ENCODE measurements around the gene FAM163A. TPM values are rescaled to one million over a fixed set of nuclear protein-coding genes. Genes with fewer than 3 reads are reported as not detected.
"Not testable (repeated sequence)": the region's sequence is repeated elsewhere in the genome, so short reads cannot be mapped to it uniquely, and the experiment has no call there.

FAM163A gene
- total RNA-seq, 4 donors from 2014 or later, result under 0.01 to 0.50 (median 0.24) TPM

- H3K4me3 ChIP-seq, result no peak overlapping the region
- intact Hi-C loops (cut with DNase I), result no loop called here
- no peaks in the 10 kb centered on the region for H3K9me3 ChIP-seq
- TF ChIP-seq EP300 (IDR thresholded peaks at IDR 0.05) (no peak), POLR2AphosphoS5 (IDR thresholded peaks at IDR 0.05) (no peak), POLR2A (IDR thresholded peaks at IDR 0.05; ENCODE audit: low read depth) (no peak)
- TF ChIP-seq, protein P1, sequence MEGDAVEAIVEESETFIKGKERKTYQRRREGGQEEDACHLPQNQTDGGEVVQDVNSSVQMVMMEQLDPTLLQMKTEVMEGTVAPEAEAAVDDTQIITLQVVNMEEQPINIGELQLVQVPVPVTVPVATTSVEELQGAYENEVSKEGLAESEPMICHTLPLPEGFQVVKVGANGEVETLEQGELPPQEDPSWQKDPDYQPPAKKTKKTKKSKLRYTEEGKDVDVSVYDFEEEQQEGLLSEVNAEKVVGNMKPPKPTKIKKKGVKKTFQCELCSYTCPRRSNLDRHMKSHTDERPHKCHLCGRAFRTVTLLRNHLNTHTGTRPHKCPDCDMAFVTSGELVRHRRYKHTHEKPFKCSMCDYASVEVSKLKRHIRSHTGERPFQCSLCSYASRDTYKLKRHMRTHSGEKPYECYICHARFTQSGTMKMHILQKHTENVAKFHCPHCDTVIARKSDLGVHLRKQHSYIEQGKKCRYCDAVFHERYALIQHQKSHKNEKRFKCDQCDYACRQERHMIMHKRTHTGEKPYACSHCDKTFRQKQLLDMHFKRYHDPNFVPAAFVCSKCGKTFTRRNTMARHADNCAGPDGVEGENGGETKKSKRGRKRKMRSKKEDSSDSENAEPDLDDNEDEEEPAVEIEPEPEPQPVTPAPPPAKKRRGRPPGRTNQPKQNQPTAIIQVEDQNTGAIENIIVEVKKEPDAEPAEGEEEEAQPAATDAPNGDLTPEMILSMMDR (IDR thresholded peaks at IDR 0.05), result no peak
- H3K27me3 ChIP-seq, result no peaks in the 10 kb centered on the region
- 93% methylated on average over 4 of the region's 4 CpGs for WGBS
- no peak for DNase-seq (ENCODE audit: extremely low spot score)
- no peaks in the 10 kb centered on the region for H3K4me1 ChIP-seq
- no peak overlapping the region for H3K27ac ChIP-seq (replicated peaks in 1 of 4)
- H3K36me3 ChIP-seq, result no peaks in the 10 kb centered on the region
Measured at GRCh38 chr1:179800481-179800880, 57.4 kb downstream of the FAM163A start.

DNA sequence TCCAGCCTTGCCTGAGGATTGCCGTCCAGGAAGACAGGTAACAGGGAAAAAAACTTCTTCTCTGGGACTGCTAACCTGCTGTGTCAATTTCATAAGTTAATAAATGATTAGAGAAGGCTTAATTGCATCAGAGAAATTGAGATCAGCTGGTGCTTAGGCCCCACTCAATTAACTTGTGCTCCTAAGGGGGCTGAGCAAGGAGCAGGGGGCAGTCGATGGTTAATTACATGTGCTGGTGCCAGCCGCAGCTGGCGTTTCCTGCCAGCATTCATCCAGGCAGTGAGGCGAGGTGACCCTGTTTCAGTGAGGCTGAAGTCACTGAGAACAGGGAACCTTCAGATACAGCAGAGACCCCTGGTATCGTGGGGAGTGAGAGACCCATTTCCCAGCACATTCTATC is 60.0 kb downstream of the FAM163A start:
- H3K27me3 ChIP-seq, result no peaks in the 10 kb centered on the region
- H3K36me3 ChIP-seq, result no peaks in the 10 kb centered on the region
- DNase-seq (ENCODE audit: extremely low spot score), result no peak
- TF ChIP-seq POLR2A (IDR thresholded peaks at IDR 0.05; ENCODE audit: low read depth) (no peak), EP300 (IDR thresholded peaks at IDR 0.05) (no peak), POLR2AphosphoS5 (IDR thresholded peaks at IDR 0.05) (no peak)
- TF ChIP-seq, protein P1 (IDR thresholded peaks at IDR 0.05), result no peak
- intact Hi-C loops (cut with DNase I), result no loop called here
- H3K4me3 ChIP-seq, result no peak overlapping the region
- no peaks in the 10 kb centered on the region for H3K9me3 ChIP-seq
- H3K27ac ChIP-seq (replicated peaks in 1 of 4), result no peak overlapping the region
- WGBS, result 83% methylated on average over 6 of the region's 6 CpGs
- no peaks in the 10 kb centered on the region for H3K4me1 ChIP-seq

- 100% methylated on average over 1 of the region's 1 CpG for WGBS
- no peaks in the 10 kb centered on the region for H3K4me1 ChIP-seq
- no peak for TF ChIP-seq POLR2AphosphoS5 (IDR thresholded peaks at IDR 0.05)
- TF ChIP-seq POLR2A (IDR thresholded peaks at IDR 0.05; ENCODE audit: low read depth), result no peak
- TF ChIP-seq EP300 (IDR thresholded peaks at IDR 0.05), result no peak
- TF ChIP-seq, protein P1 (IDR thresholded peaks at IDR 0.05), result no peak
Measured at GRCh38 chr1:179803918-179804317, 60.8 kb downstream of the FAM163A start.

DNA sequence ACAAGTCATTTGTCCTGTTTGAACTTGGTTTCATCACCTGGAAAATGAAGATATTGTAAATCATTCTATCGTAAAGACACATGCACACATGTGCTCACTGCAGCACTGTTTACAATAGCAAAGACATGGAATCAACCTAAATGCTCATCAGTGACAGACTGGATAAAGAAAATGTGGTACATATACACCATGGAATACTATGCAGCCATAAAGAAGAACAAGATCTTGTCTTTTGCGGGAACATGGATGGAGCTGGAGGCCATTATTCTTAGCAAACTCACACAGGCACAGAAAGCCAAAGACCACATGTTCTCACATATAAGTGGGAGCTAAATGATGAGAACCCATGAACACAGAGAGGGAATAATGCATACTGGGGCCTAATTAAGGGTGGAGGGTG is 61.3 kb downstream of the FAM163A start:
- DNase-seq (ENCODE audit: extremely low spot score); intact Hi-C loops (cut with DNase I); H3K9me3 ChIP-seq; H3K36me3 ChIP-seq; H3K27ac ChIP-seq (replicated peaks in 1 of 4); H3K4me3 ChIP-seq; H3K4me1 ChIP-seq; H3K27me3 ChIP-seq: not testable (repeated sequence)
- 98% methylated on average over 2 of the region's 2 CpGs for WGBS

More at GRCh38 chr1:179803918-179804317, 60.8 kb downstream of the FAM163A start:
- no peaks in the 10 kb centered on the region for H3K9me3 ChIP-seq
- H3K27me3 ChIP-seq, result no peaks in the 10 kb centered on the region
- no peaks in the 10 kb centered on the region for H3K36me3 ChIP-seq
- intact Hi-C loops (cut with DNase I), result no loop called here
- H3K4me3 ChIP-seq, result no peak overlapping the region
- no peak for DNase-seq (ENCODE audit: extremely low spot score)
- no peak overlapping the region for H3K27ac ChIP-seq (replicated peaks in 1 of 4)

DNA sequence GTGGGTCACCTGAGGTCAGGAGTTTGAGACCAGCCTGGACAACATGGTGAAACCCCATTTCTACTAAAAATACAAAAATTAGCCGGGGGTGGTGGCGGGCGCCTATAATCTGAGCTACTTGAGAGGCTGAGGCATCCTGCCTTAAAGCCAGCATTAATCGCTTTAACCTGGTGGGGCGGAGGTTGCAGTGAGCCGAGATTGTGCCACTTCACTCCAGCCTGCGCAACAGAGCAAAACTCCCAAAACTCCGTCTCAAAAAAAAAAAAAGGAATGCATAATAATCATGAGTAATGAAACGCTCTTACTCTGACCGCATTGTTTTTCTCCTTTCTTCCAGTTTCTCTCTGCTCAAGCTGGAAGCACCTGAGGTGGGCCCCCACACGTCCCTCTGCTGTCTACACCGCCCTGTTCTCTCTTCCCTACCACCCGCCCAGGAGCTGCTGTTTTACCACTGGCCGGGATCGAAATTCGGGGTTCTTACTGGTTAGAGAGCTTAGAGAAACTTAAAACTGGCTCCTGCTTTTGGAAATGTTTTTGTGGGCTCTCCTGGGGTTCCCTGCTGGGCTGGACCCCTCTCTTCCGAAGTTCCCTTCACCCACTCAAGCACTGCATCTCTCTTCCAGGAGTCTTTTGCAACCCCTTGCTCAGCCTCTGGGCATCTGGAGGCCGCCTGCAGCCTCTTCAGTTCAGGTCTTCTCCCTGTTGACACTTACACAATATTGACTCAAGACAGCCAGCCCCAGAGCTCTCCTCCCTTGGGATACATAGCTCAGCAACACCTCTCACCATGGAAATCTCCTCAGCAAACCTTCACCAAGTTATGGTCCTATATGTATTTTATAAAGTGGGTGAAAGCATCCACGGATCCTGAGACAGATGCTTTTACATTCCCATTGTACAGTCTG is 62.5 kb downstream of the FAM163A start:
- Histone ChIP-seq H3K36me3 (no peaks in the 10 kb centered on the region), H3K4me1 (peaks cover 0 to 8% (median 4%) of the 10 kb centered on the region in 4 donors), H3K27ac (replicated peaks in 1 of 4) (no peak overlapping the region), H3K9me3 (no peaks in the 10 kb centered on the region), H3K4me3 (no peak overlapping the region), H3K27me3 (peaks cover 0 to 7% (median 0%) of the 10 kb centered on the region in 4 donors)
- WGBS, result 93% methylated on average over 19 of the region's 19 CpGs
- TF ChIP-seq POLR2AphosphoS5 (IDR thresholded peaks at IDR 0.05), result no peak
- TF ChIP-seq EP300 (IDR thresholded peaks at IDR 0.05), result no peak
- TF ChIP-seq, protein P1 (IDR thresholded peaks at IDR 0.05), result no peak
- no peak for TF ChIP-seq POLR2A (IDR thresholded peaks at IDR 0.05; ENCODE audit: low read depth)
- intact Hi-C loops (cut with DNase I), result no loop called here
- DNase-seq (ENCODE audit: extremely low spot score), result no peak
